ENCODE results near the gene BAZ2B. TPM values are rescaled to one million over a fixed set of nuclear protein-coding genes. Genes with fewer than 3 reads are reported as not detected.

BAZ2B gene
- total and polyA plus RNA-seq, 9 of the 15 experiments (the other 6 are each of a cell fraction or from before 2014, with no cell fraction given) = 7.5 to 38.6 (median 19.8) TPM

DNA sequence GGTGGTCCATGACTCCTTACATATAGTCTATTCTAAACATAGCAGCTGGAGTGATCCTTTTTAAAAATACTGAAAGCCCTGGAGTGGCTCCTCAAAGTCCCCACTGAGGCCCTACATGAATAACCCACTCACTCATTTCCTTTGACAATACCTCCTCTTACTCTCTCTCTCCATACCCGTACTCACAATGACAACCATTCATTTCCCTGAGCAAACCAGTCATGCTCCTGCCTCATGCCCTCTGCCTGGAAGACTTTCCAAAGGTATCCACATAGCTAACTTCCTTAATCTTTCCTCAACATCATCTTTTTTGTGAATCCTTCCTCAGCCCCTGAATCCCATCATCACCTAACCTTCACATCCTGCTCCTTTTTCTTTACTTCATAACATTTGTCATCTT, 102.6 kb downstream of the BAZ2B start (continued):
- TF ChIP-seq JUND (IDR thresholded peaks at IDR 0.05; ENCODE audit: borderline replicate concordance, low read depth, low read length) (no peak), JUND (tag; IDR thresholded peaks at IDR 0.05; ENCODE audit: borderline replicate concordance, low read depth, low read length) (no peak), CBFB (CRISPR knock-in tag; IDR thresholded peaks at IDR 0.05) (no peak)

DNA sequence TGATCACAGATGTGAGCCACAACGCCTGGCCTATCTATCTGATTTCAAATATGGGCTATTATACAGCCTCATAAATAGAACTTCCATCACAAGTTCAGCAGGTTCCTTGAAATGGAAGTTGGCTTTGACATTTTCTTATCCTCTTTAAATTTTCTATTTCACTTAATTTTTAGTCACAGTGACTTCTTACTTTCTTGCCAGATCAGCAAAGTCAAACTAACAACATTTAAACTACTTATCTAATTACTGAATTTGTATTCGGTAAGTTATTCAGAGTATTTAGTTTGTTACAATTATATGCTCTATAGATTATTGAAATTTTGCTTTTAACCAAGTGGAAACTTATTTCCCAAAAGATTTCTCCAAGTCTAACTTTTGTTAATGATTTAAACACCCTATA, 108.2 kb downstream of the BAZ2B start:
- Histone ChIP-seq H4K20me1 (replicated peaks; ENCODE audit: control insufficient read depth, insufficient read depth, low read length) (no peaks in the 10 kb centered on the region), H3K27ac (ENCODE audit: extremely low read depth, low read depth, low read length) (no peak overlapping the region), H2AFZ (ENCODE audit: low read depth, low read length) (no peak overlapping the region), H3K4me2 (ENCODE audit: insufficient read depth, low read length) (no peak overlapping the region), H3K9me3 (replicated peaks; ENCODE audit: control insufficient read depth, insufficient read depth, low read depth, low read length) (no peaks in the 10 kb centered on the region), H3K36me3 (ENCODE audit: control insufficient read depth, insufficient read depth, low read length) (no peaks in the 10 kb centered on the region), H3K9ac (ENCODE audit: insufficient read depth in 1 of 2, low read depth in 2 of 2, low read length in 2 of 2) (no peak overlapping the region), H3K9me1 (ENCODE audit: control insufficient read depth, insufficient read depth, low read length) (no peaks in the 10 kb centered on the region), H3K4me1 (replicated peaks in 1 of 2; ENCODE audit: control insufficient read depth in 2 of 2, insufficient read depth in 2 of 2, low read length in 2 of 2) (no peaks in the 10 kb centered on the region), H3K79me2 (ENCODE audit: control insufficient read depth, insufficient read depth, low read length) (no peaks in the 10 kb centered on the region), H3K27me3 (ENCODE audit: control insufficient read depth in 2 of 2, insufficient read depth in 2 of 2, low read length in 2 of 2) (no peaks in the 10 kb centered on the region), H3K4me3 (no peak overlapping the region)
- no peak for TF ChIP-seq COPS2 (conservative IDR thresholded peaks at IDR 0.05)
- peak; percentile 66 for TF ChIP-seq ZNF316 (IDR thresholded peaks at IDR 0.05)
- TF ChIP-seq C11orf30 (IDR thresholded peaks at IDR 0.05; ENCODE audit: low read depth) = peak; percentile 28
- intact Hi-C loops (cut with micrococcal nuclease) (no loop called here), in situ Hi-C loops (cut with MboI) (no loop called here)
- BruUV-seq (replicated peaks) = no TSS peak
- DNase-seq (ENCODE audit: extremely low read depth in 1 of 4, low spot score in 3 of 4) = no peak
- 60% methylated on average over 2 of the region's 2 CpGs for WGBS (ENCODE audit: insufficient coverage, low coverage, missing lambda C conversion rate)
- ATAC-seq = no peak
- no peak for FAIRE-seq
- POLR2A ChIA-PET = no interaction called here
- CTCF ChIA-PET (ENCODE audit: low intra/inter-chr PET ratio) = interaction anchor here (0.5 kb wide), 1 partner anchor 211 kb away, joined by 3 read pairs; no protein-coding TSS in a partner anchor

All from K562 (cell line).